Suprapubic skin (tissue), 4 donors: ENCODE measurements around the gene PIP5K1B. TPM values are rescaled to one million over a fixed set of nuclear protein-coding genes. Genes with fewer than 3 reads are reported as not detected.

Source experiments
- DNase-seq, 2 donors: peaks; one replicate each; pipeline ENCODE4 v3.0.0-alpha.2; 2019; ENCODE audit warnings: low spot score in 2 of 2
- H3K27ac ChIP-seq: fragments of 200-600 bp; sonication (generic); one replicate; pipeline ENCODE4 v1.5.1; 2019
- H3K27me3 ChIP-seq: fragments of 200-600 bp; sonication (generic); one replicate; pipeline ENCODE4 v1.5.1; 2019
- H3K36me3 ChIP-seq: fragments of 200-600 bp; sonication (generic); one replicate; pipeline ENCODE4 v1.5.1; 2019
- H3K4me1 ChIP-seq: fragments of 200-600 bp; sonication (generic); one replicate; pipeline ENCODE4 v1.5.1; 2019
- H3K4me3 ChIP-seq: fragments of 200-600 bp; sonication (generic); one replicate; pipeline ENCODE4 v1.5.1; 2019; ENCODE audit warnings: mild to moderate bottlenecking
- H3K9me3 ChIP-seq: fragments of 200-600 bp; sonication (generic); one replicate; pipeline ENCODE4 v1.5.1; 2019
- EP300 ChIP-seq: sonication (generic); formaldehyde crosslinking; IDR thresholded peaks from one replicate; pipeline ENCODE4 v1.6.1; 2017; ENCODE audit warnings: antibody characterized with exemption
- POLR2A ChIP-seq, 2 donors: fragments of 450-650 bp; IDR thresholded peaks; one replicate each; pipeline ENCODE4 v1.6.1; 2017; ENCODE audit warnings: antibody characterized with exemption in 2 of 2, mild to moderate bottlenecking in 2 of 2, moderate library complexity in 2 of 2
- POLR2AphosphoS5 ChIP-seq, 3 donors: sonication (generic); formaldehyde crosslinking; IDR thresholded peaks; one replicate each; pipeline ENCODE4 v1.6.1; 2017; ENCODE audit warnings: antibody characterized with exemption in 3 of 3
- WGBS: methylation state at CpG from one replicate; pipeline ENCODE4 v1.1.5; 2018; 5-methylcytosine and 5-hydroxymethylcytosine counted together
- total RNA-seq, 4 donors: library from RNA; depleted of rRNA; stranded (reverse); fragments of >200 nt; gene quantifications; one replicate each; pipeline ENCODE4 v1.1.0, GENCODE V29; 2016
- TF ChIP-seq, protein P1 (sequence below), 2 donors: fragments of 200-600 bp in 1 of 2; fragments of 450-650 bp in 1 of 2; sonication (generic) in 1 of 2; IDR thresholded peaks; one replicate each; pipeline ENCODE4 v1.5.1; 2016 to 2019; ENCODE audit warnings: antibody characterized with exemption in 2 of 2, mild to moderate bottlenecking in 1 of 2, moderate library complexity in 1 of 2

Gene PIP5K1B
- total RNA-seq, 4 donors from 2014 or later: 1.7 to 7.8 (median 3.4) TPM

DNA sequence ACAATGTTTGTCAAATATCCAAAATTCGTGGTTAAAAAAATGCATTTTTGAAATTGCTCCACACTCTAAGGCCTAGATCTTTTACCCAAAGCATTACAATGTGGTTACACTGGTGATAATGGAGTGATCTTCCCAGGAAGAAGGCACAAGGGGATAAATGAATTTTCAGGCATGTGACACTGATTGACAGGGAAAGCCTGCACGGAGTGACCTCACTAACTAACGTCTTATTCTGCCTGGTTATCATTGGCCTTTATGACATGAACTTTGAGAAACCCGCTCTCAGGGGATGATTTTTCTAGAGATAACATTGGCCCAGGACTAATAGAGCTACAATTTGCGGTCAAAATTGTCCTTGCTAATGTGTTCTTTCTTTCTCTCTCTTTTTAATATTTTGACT, 171.2 kb downstream of the PIP5K1B start:
- 71% methylated on average over 5 of the region's 5 CpGs for WGBS
- no peaks in the 10 kb centered on the region for H3K4me1 ChIP-seq
- no peak for DNase-seq
- H3K36me3 ChIP-seq: no peaks in the 10 kb centered on the region
- TF ChIP-seq, protein P1, sequence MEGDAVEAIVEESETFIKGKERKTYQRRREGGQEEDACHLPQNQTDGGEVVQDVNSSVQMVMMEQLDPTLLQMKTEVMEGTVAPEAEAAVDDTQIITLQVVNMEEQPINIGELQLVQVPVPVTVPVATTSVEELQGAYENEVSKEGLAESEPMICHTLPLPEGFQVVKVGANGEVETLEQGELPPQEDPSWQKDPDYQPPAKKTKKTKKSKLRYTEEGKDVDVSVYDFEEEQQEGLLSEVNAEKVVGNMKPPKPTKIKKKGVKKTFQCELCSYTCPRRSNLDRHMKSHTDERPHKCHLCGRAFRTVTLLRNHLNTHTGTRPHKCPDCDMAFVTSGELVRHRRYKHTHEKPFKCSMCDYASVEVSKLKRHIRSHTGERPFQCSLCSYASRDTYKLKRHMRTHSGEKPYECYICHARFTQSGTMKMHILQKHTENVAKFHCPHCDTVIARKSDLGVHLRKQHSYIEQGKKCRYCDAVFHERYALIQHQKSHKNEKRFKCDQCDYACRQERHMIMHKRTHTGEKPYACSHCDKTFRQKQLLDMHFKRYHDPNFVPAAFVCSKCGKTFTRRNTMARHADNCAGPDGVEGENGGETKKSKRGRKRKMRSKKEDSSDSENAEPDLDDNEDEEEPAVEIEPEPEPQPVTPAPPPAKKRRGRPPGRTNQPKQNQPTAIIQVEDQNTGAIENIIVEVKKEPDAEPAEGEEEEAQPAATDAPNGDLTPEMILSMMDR (IDR thresholded peaks at IDR 0.05): no peak
- TF ChIP-seq POLR2A (IDR thresholded peaks at IDR 0.05): no peak
- TF ChIP-seq POLR2AphosphoS5 (IDR thresholded peaks at IDR 0.05): no peak
- no peak for TF ChIP-seq EP300
- H3K9me3 ChIP-seq: no peaks in the 10 kb centered on the region
- H3K27me3 ChIP-seq: no peaks in the 10 kb centered on the region
- no peak overlapping the region for H3K4me3 ChIP-seq
- H3K27ac ChIP-seq: no peak overlapping the region

DNA sequence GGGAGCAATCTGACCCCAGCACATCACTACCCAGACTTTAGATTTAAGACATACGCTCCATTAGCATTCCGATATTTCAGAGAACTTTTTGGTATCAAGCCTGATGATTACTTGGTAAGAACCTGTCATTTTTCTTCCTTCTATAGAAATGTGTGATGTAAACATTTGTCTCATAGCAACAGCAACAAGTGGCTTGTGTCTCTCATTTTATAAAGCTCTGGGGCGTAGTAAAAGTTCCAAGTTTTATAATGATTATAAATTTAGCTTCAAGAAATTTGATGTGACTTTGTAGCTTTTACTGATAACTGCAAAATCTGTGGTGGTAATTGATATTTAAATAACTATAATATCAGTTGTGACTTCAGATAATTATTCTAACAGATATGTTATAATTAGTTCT, 171.6 kb downstream of the PIP5K1B start:
- 51% methylated on average over 3 of the region's 3 CpGs for WGBS
- Histone ChIP-seq H3K4me1 (no peaks in the 10 kb centered on the region), H3K9me3 (no peaks in the 10 kb centered on the region), H3K4me3 (no peak overlapping the region), H3K27ac (no peak overlapping the region), H3K36me3 (no peaks in the 10 kb centered on the region), H3K27me3 (no peaks in the 10 kb centered on the region)
- TF ChIP-seq, protein P1 (IDR thresholded peaks at IDR 0.05): no peak
- TF ChIP-seq POLR2AphosphoS5 (IDR thresholded peaks at IDR 0.05) (no peak), EP300 (no peak), POLR2A (IDR thresholded peaks at IDR 0.05) (no peak)
- no peak for DNase-seq

DNA sequence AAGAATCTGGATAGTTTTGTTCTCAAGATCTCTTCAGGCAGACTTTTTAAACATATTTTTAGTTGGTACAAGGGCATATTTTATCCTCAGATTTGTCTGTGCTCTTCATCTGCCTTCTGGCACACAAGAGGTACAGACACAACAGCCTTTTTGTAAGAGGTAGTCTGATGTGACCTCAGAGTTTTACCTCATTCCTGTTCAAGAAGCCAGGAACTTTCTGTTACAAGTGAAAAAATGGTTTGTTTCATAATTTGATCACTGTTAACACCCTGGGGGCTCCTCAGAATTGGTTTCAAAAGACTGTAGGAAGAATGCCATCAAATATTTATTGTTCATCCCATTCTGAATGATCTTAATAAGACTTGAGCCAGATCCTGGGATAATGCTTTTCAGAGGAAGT, 172.2 kb downstream of the PIP5K1B start:
- H3K27ac ChIP-seq: no peak overlapping the region
- H3K9me3 ChIP-seq: no peaks in the 10 kb centered on the region
- no peaks in the 10 kb centered on the region for H3K27me3 ChIP-seq
- DNase-seq: no peak
- TF ChIP-seq EP300: no peak
- TF ChIP-seq, protein P1 (IDR thresholded peaks at IDR 0.05): no peak
- TF ChIP-seq POLR2A (IDR thresholded peaks at IDR 0.05): no peak
- TF ChIP-seq POLR2AphosphoS5 (IDR thresholded peaks at IDR 0.05): no peak
- H3K4me1 ChIP-seq: no peaks in the 10 kb centered on the region
- H3K36me3 ChIP-seq: no peaks in the 10 kb centered on the region
- H3K4me3 ChIP-seq: no peak overlapping the region

DNA sequence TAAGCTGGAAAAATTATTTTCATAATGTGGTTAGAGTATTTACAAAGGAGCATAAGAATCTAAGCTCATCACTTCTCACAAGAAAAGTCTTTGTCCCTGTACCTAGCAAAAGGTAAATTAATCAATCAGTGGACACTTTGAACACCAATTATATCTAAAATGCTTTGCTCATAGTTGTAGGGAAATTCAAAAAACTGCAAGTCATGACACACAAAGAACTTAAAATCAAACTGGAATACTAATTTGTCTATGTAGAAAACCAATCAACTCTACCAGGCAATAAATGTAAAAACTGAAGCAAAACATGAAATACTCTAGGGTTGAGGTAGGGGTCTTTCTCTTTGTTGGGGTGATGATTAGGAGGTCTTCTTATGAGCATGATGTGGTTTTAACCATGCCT, 173.4 kb downstream of the PIP5K1B start:
- H3K27me3 ChIP-seq: no peaks in the 10 kb centered on the region
- no peaks in the 10 kb centered on the region for H3K36me3 ChIP-seq
- TF ChIP-seq POLR2AphosphoS5 (IDR thresholded peaks at IDR 0.05) (no peak), EP300 (no peak), POLR2A (IDR thresholded peaks at IDR 0.05) (no peak)
- TF ChIP-seq, protein P1 (IDR thresholded peaks at IDR 0.05): no peak
- no peaks in the 10 kb centered on the region for H3K4me1 ChIP-seq
- H3K4me3 ChIP-seq: no peak overlapping the region
- no peak overlapping the region for H3K27ac ChIP-seq
- no peaks in the 10 kb centered on the region for H3K9me3 ChIP-seq
- no peak for DNase-seq

DNA sequence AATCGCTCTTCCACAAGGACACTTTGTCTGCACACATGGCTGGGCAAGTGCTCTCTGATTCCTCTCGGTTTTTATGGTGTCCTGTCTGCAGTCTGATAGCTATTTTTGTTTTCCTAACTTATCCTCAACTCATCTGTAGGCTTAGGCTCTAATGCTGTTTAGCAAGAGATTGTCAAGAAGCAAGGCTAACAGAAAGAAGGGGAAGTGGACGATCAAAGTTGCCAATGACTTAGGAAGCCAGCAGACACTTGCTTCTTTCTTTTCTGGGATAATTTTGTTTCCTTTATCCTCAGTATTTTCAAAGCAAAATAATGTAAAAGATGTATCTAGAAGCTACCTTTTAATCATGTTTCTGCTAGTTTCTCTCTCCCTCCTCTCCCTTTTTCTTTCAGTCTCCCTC, 178.2 kb downstream of the PIP5K1B start:
- H3K36me3 ChIP-seq: no peaks in the 10 kb centered on the region
- no peak overlapping the region for H3K27ac ChIP-seq
- H3K9me3 ChIP-seq: no peaks in the 10 kb centered on the region
- WGBS: 71% methylated on average over 3 of the region's 3 CpGs
- TF ChIP-seq, protein P1 (IDR thresholded peaks at IDR 0.05): no peak
- TF ChIP-seq EP300 (no peak), POLR2A (IDR thresholded peaks at IDR 0.05) (no peak), POLR2AphosphoS5 (IDR thresholded peaks at IDR 0.05) (no peak)
- H3K27me3 ChIP-seq: no peaks in the 10 kb centered on the region
- H3K4me3 ChIP-seq: no peak overlapping the region
- no peak for DNase-seq
- no peaks in the 10 kb centered on the region for H3K4me1 ChIP-seq
